Thyroid gland (tissue), 4 donors: ENCODE measurements around the gene GRAMD1B.

ENCODE experiments used
- POLR2A ChIP-seq, 2 donors: fragments of 450-650 bp; IDR thresholded peaks; one replicate each; pipeline ENCODE4 v1.6.1; 2017; ENCODE audit warnings: antibody characterized with exemption in 2 of 2, mild to moderate bottlenecking in 2 of 2, moderate library complexity in 1 of 2
- TF ChIP-seq, protein P1 (sequence below), 6 experiments: fragments of 200-600 bp in 3 of 6; fragments of 450-650 bp in 3 of 6; sonication (generic) in 3 of 6; IDR thresholded peaks; one replicate each; pipeline ENCODE4 v1.5.1; 2016 to 2019; ENCODE audit warnings: antibody characterized with exemption in 6 of 6, mild to moderate bottlenecking in 2 of 6, inconsistent platforms in 1 of 6, moderate library complexity in 1 of 6

DNA sequence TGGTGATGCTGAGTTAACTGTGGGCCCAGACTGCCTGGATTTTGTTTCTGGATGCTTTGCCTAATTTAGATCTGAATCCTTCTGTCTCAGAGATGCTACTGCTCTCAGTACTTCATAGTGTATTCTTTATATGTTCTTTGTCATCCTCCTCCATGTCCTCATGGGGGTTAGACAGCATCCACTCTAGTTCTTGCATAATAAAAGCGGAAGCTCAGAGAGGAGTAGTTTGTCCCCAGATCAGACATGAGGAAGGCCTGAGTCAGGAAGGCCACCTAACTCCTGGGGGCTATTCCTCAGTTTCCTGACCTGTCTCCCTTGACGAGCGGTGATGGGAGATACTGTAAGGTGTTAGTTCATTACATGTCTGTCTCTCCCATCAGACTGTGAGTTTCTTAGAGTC lies 134.2 kb downstream of the GRAMD1B start:
- TF ChIP-seq, protein P1, sequence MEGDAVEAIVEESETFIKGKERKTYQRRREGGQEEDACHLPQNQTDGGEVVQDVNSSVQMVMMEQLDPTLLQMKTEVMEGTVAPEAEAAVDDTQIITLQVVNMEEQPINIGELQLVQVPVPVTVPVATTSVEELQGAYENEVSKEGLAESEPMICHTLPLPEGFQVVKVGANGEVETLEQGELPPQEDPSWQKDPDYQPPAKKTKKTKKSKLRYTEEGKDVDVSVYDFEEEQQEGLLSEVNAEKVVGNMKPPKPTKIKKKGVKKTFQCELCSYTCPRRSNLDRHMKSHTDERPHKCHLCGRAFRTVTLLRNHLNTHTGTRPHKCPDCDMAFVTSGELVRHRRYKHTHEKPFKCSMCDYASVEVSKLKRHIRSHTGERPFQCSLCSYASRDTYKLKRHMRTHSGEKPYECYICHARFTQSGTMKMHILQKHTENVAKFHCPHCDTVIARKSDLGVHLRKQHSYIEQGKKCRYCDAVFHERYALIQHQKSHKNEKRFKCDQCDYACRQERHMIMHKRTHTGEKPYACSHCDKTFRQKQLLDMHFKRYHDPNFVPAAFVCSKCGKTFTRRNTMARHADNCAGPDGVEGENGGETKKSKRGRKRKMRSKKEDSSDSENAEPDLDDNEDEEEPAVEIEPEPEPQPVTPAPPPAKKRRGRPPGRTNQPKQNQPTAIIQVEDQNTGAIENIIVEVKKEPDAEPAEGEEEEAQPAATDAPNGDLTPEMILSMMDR (IDR thresholded peaks at IDR 0.05), result no peak
- no peak for TF ChIP-seq POLR2A (IDR thresholded peaks at IDR 0.05)
